WTC11 (cell line): Measurements from ENCODE around the gene SIGLEC1. TPM values are rescaled to one million over a fixed set of nuclear protein-coding genes. Genes with fewer than 3 reads are reported as not detected.

Experiments used
- ATAC-seq: fragments of 200-7000 bp; cut with Tn5 transposase; 2 replicates; pipeline ENCODE4 v1.10.0; 2021; ENCODE audit warnings: mild to moderate bottlenecking, moderate library complexity
- CTCF ChIA-PET: fragments of 300-600 bp; sonication (Branson Sonifier 250); formaldehyde crosslinking; loops from one replicate; lab custom pipeline; 2021; ENCODE audit warnings: antibody characterized with exemption; lab: Charles Lee
- POLR2A ChIA-PET: fragments of 350-600 bp; sonication (Branson Sonifier 250); formaldehyde crosslinking; loops from one replicate; lab custom pipeline; 2021; ENCODE audit warnings: antibody characterized with exemption; lab: Charles Lee
- DNase-seq: peaks from one replicate; pipeline ENCODE4 v3.0.0; 2021; ENCODE audit warnings: low spot score
- H3K27ac Mint-ChIP-seq: 2 replicates; pipeline ENCODE4 v1.8.0; 2021; ENCODE audit warnings: mixed read lengths
- H3K27me3 Mint-ChIP-seq: 2 replicates; pipeline ENCODE4 v1.8.0; 2021; ENCODE audit warnings: low read depth, mild to moderate bottlenecking, moderate library complexity, mixed read lengths
- H3K36me3 Mint-ChIP-seq: 2 replicates; pipeline ENCODE4 v1.8.0; 2021; ENCODE audit warnings: mixed read lengths
- H3K4me1 Mint-ChIP-seq: 2 replicates; pipeline ENCODE4 v1.8.0; 2022; ENCODE audit warnings: mixed read lengths
- H3K4me3 Mint-ChIP-seq: 2 replicates; pipeline ENCODE4 v1.8.0; 2021; ENCODE audit warnings: mild to moderate bottlenecking, moderate library complexity, mixed read lengths
- H3K9me3 Mint-ChIP-seq: 2 replicates; pipeline ENCODE4 v1.8.0; 2021; ENCODE audit warnings: mixed read lengths
- CREB1 ChIP-seq: sonication (generic); formaldehyde crosslinking; IDR thresholded peaks from 2 replicates; pipeline ENCODE4 v1.8.0; 2023; ENCODE audit warnings: mild to moderate bottlenecking, missing genetic modification reagents
- ESRRA ChIP-seq: sonication (generic); formaldehyde crosslinking; IDR thresholded peaks from 2 replicates; pipeline ENCODE4 v1.8.1; 2022; ENCODE audit warnings: mild to moderate bottlenecking, missing genetic modification reagents, borderline replicate concordance
- IRF2 ChIP-seq: sonication (generic); formaldehyde crosslinking; IDR thresholded peaks from 2 replicates; pipeline ENCODE4 v1.8.0; 2022; ENCODE audit warnings: low read depth, missing genetic modification reagents, borderline replicate concordance
- JUN ChIP-seq: sonication (generic); formaldehyde crosslinking; IDR thresholded peaks from 2 replicates; pipeline ENCODE4 v1.8.0; 2023; ENCODE audit warnings: mild to moderate bottlenecking, missing genetic modification reagents
- KAT7 ChIP-seq: sonication (generic); formaldehyde crosslinking; IDR thresholded peaks from 2 replicates; pipeline ENCODE4 v1.8.1; 2023; ENCODE audit warnings: missing genetic modification reagents, mild to moderate bottlenecking, borderline replicate concordance
- NFYB ChIP-seq: sonication (generic); formaldehyde crosslinking; conservative IDR thresholded peaks from 2 replicates; pipeline ENCODE4 v1.8.0; 2022; ENCODE audit warnings: low read depth, missing genetic modification reagents
- PRRX2 ChIP-seq: fragments of 250-450 bp; sonication (Bioruptor Pico); IDR thresholded peaks from 2 replicates; pipeline ENCODE4 v1.8.0; 2021; ENCODE audit warnings: mild to moderate bottlenecking
- RELA ChIP-seq: sonication (generic); formaldehyde crosslinking; IDR thresholded peaks from 2 replicates; pipeline ENCODE4 v1.8.1; 2022; ENCODE audit warnings: missing genetic modification reagents, mild to moderate bottlenecking, borderline replicate concordance
- RORB ChIP-seq: fragments of 250-450 bp; sonication (Bioruptor Pico); IDR thresholded peaks from 2 replicates; pipeline ENCODE4 v1.9.0; 2021; ENCODE audit warnings: mild to moderate bottlenecking
- SMAD3 ChIP-seq: sonication (generic); formaldehyde crosslinking; IDR thresholded peaks from 2 replicates; pipeline ENCODE4 v1.8.0; 2022; ENCODE audit warnings: missing genetic modification reagents, mild to moderate bottlenecking, borderline replicate concordance
- SMAD4 ChIP-seq: sonication (generic); formaldehyde crosslinking; IDR thresholded peaks from 2 replicates; pipeline ENCODE4 v1.8.0; 2022; ENCODE audit warnings: mild to moderate bottlenecking, missing genetic modification reagents
- TEAD1 ChIP-seq: sonication (generic); formaldehyde crosslinking; IDR thresholded peaks from 2 replicates; pipeline ENCODE4 v1.8.0; 2022; ENCODE audit warnings: mild to moderate bottlenecking, missing genetic modification reagents
- TEAD4 ChIP-seq: sonication (generic); formaldehyde crosslinking; IDR thresholded peaks from 2 replicates; pipeline ENCODE4 v1.8.0; 2022; ENCODE audit warnings: mild to moderate bottlenecking, missing genetic modification reagents
- ZNF138 ChIP-seq: sonication (generic); formaldehyde crosslinking; conservative IDR thresholded peaks from 2 replicates; pipeline ENCODE4 v1.8.1; 2022; ENCODE audit warnings: mild to moderate bottlenecking, moderate library complexity, missing genetic modification reagents
- ZNF263 ChIP-seq: sonication (generic); formaldehyde crosslinking; IDR thresholded peaks from 2 replicates; pipeline ENCODE4 v1.8.1; 2022; ENCODE audit warnings: low read depth, mild to moderate bottlenecking, moderate library complexity, missing genetic modification reagents
- total RNA-seq: library from RNA; stranded (reverse); gene quantifications from 3 replicates; pipeline ENCODE4 v1.2.3, GENCODE V29; 2021
- TF ChIP-seq, protein P1 (sequence below): sonication (generic); formaldehyde crosslinking; IDR thresholded peaks from 2 replicates; pipeline ENCODE4 v1.8.1; 2023; ENCODE audit warnings: mild to moderate bottlenecking, missing genetic modification reagents, moderate library complexity
- TF ChIP-seq, protein P2 (sequence below): sonication (generic); formaldehyde crosslinking; IDR thresholded peaks from 2 replicates; pipeline ENCODE4 v1.8.1; 2023; ENCODE audit warnings: mild to moderate bottlenecking, missing genetic modification reagents
- TF ChIP-seq, protein P3 (sequence below): sonication (generic); formaldehyde crosslinking; IDR thresholded peaks from 2 replicates; pipeline ENCODE4 v1.8.1; 2022; ENCODE audit warnings: mild to moderate bottlenecking, moderate library complexity, missing genetic modification reagents
- TF ChIP-seq, protein P4 (sequence below): sonication (generic); formaldehyde crosslinking; conservative IDR thresholded peaks from 2 replicates; pipeline ENCODE4 v1.8.1; 2022; ENCODE audit warnings: mild to moderate bottlenecking, missing genetic modification reagents
- TF ChIP-seq, protein P5 (sequence below): sonication (generic); formaldehyde crosslinking; IDR thresholded peaks from 2 replicates; pipeline ENCODE4 v1.8.1; 2023; ENCODE audit warnings: mild to moderate bottlenecking, missing genetic modification reagents, borderline replicate concordance
- TF ChIP-seq, protein P6 (sequence below): sonication (generic); formaldehyde crosslinking; IDR thresholded peaks from 2 replicates; pipeline ENCODE4 v1.8.1; 2023; ENCODE audit warnings: mild to moderate bottlenecking, missing genetic modification reagents, moderate library complexity
- TF ChIP-seq, protein P7 (sequence below): sonication (generic); formaldehyde crosslinking; IDR thresholded peaks from 2 replicates; pipeline ENCODE4 v1.8.1; 2023; ENCODE audit warnings: mild to moderate bottlenecking, moderate library complexity, missing genetic modification reagents

Gene SIGLEC1
- total RNA-seq, 1 experiment from 2014 or later = 0.04 TPM

DNA sequence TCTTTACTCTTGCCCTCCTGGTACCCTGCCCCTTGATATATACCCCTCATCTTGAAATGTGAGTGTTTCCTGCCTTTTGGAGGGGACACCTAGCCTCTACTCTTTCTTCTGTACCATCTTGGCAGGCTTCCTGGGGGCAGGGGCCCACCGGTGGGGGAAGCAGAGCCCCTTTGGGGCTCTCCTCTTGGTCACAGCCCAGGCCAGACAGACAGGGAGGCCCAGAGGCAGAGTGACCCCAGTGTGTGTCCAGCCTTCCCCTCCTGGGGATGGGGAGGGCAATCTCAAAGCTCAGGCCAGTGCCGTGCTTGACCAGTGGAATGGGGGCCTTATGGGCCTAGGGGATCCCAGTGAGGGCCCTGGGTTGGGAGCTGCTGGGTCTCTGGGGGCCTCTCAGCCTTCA is 34.2 kb downstream of the SIGLEC1 start:
- ATAC-seq = no peak
- Mint-ChIP-seq H3K27ac (no peak overlapping the region), H3K9me3 (no peaks in the 10 kb centered on the region), H3K27me3 (peaks cover 29% of the 10 kb centered on the region), H3K36me3 (no peaks in the 10 kb centered on the region), H3K4me1 (peaks cover 28% of the 10 kb centered on the region), H3K4me3 (no peak overlapping the region)
- ChIA-PET POLR2A (no interaction called here), CTCF (interaction anchor here (0.6 to 3.5 kb wide), 11 partner anchors 9 to 177 kb away, joined by 3 to 106 read pairs (median 8); partner anchors contain the start of gene SIGLEC1)
- DNase-seq = no peak
- TF ChIP-seq ESRRA (CRISPR knock-in tag) (no peak), RORB (no peak), KAT7 (CRISPR knock-in tag) (no peak)
- TF ChIP-seq, protein P1, sequence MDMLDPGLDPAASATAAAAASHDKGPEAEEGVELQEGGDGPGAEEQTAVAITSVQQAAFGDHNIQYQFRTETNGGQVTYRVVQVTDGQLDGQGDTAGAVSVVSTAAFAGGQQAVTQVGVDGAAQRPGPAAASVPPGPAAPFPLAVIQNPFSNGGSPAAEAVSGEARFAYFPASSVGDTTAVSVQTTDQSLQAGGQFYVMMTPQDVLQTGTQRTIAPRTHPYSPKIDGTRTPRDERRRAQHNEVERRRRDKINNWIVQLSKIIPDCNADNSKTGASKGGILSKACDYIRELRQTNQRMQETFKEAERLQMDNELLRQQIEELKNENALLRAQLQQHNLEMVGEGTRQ (CRISPR knock-in tag) = no peak

DNA sequence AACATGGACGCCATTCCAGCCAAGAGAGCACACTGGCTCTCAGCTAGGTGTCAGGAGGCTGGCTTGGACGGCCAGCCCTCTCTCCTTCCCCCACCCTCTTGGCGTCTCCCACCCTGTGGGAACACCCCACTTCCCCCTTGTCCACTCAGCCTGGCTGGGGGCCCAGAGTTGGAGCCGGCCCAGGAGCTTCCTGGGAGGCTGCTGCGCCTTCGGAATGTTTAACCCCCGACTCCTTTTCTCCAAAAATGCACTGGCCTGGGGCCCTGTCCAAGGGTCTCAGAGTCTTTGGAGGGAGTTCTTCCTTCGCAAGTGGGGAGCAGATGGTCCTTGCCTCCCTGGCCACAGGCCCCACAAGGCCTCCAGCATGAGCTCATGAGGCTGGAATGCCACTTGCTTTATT is 34.7 kb downstream of the SIGLEC1 start:
- CTCF ChIA-PET = interaction anchor here (0.6 to 3.5 kb wide), 15 partner anchors 10 to 177 kb away, joined by 3 to 106 read pairs (median 9); partner anchors contain the start of genes ADISSP and SIGLEC1
- POLR2A ChIA-PET = no interaction called here
- Mint-ChIP-seq H3K9me3 (no peaks in the 10 kb centered on the region), H3K4me1 (peaks cover 30% of the 10 kb centered on the region), H3K4me3 (no peak overlapping the region), H3K27ac (no peak overlapping the region), H3K27me3 (peaks cover 28% of the 10 kb centered on the region), H3K36me3 (no peaks in the 10 kb centered on the region)
- ATAC-seq (no peak), DNase-seq (no peak)
- TF ChIP-seq JUN (CRISPR knock-in tag) = no peak
- no peak for TF ChIP-seq SMAD3 (CRISPR knock-in tag)
- no peak for TF ChIP-seq SMAD4
- no peak for TF ChIP-seq RORB
- no peak for TF ChIP-seq CREB1 (CRISPR knock-in tag)
- no peak for TF ChIP-seq NFYB (CRISPR knock-in tag)
- TF ChIP-seq ZNF138 (CRISPR knock-in tag) = no peak
- no peak for TF ChIP-seq TEAD1 (CRISPR knock-in tag)
- no peak for TF ChIP-seq PRRX2
- no peak for TF ChIP-seq RELA (CRISPR knock-in tag)
- TF ChIP-seq, protein P2, sequence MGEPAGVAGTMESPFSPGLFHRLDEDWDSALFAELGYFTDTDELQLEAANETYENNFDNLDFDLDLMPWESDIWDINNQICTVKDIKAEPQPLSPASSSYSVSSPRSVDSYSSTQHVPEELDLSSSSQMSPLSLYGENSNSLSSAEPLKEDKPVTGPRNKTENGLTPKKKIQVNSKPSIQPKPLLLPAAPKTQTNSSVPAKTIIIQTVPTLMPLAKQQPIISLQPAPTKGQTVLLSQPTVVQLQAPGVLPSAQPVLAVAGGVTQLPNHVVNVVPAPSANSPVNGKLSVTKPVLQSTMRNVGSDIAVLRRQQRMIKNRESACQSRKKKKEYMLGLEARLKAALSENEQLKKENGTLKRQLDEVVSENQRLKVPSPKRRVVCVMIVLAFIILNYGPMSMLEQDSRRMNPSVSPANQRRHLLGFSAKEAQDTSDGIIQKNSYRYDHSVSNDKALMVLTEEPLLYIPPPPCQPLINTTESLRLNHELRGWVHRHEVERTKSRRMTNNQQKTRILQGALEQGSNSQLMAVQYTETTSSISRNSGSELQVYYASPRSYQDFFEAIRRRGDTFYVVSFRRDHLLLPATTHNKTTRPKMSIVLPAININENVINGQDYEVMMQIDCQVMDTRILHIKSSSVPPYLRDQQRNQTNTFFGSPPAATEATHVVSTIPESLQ (CRISPR knock-in tag) = no peak
- TF ChIP-seq, protein P3, sequence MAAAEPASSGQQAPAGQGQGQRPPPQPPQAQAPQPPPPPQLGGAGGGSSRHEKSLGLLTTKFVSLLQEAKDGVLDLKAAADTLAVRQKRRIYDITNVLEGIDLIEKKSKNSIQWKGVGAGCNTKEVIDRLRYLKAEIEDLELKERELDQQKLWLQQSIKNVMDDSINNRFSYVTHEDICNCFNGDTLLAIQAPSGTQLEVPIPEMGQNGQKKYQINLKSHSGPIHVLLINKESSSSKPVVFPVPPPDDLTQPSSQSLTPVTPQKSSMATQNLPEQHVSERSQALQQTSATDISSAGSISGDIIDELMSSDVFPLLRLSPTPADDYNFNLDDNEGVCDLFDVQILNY (CRISPR knock-in tag) = no peak
- TF ChIP-seq, protein P4, sequence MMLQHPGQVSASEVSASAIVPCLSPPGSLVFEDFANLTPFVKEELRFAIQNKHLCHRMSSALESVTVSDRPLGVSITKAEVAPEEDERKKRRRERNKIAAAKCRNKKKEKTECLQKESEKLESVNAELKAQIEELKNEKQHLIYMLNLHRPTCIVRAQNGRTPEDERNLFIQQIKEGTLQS (CRISPR knock-in tag) = no peak
- no peak for TF ChIP-seq IRF2
- TF ChIP-seq ZNF263 (CRISPR knock-in tag) = no peak
- no peak for TF ChIP-seq TEAD4 (CRISPR knock-in tag)
- TF ChIP-seq, protein P5, sequence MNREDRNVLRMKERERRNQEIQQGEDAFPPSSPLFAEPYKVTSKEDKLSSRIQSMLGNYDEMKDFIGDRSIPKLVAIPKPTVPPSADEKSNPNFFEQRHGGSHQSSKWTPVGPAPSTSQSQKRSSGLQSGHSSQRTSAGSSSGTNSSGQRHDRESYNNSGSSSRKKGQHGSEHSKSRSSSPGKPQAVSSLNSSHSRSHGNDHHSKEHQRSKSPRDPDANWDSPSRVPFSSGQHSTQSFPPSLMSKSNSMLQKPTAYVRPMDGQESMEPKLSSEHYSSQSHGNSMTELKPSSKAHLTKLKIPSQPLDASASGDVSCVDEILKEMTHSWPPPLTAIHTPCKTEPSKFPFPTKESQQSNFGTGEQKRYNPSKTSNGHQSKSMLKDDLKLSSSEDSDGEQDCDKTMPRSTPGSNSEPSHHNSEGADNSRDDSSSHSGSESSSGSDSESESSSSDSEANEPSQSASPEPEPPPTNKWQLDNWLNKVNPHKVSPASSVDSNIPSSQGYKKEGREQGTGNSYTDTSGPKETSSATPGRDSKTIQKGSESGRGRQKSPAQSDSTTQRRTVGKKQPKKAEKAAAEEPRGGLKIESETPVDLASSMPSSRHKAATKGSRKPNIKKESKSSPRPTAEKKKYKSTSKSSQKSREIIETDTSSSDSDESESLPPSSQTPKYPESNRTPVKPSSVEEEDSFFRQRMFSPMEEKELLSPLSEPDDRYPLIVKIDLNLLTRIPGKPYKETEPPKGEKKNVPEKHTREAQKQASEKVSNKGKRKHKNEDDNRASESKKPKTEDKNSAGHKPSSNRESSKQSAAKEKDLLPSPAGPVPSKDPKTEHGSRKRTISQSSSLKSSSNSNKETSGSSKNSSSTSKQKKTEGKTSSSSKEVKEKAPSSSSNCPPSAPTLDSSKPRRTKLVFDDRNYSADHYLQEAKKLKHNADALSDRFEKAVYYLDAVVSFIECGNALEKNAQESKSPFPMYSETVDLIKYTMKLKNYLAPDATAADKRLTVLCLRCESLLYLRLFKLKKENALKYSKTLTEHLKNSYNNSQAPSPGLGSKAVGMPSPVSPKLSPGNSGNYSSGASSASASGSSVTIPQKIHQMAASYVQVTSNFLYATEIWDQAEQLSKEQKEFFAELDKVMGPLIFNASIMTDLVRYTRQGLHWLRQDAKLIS (CRISPR knock-in tag) = no peak
- TF ChIP-seq, protein P6, sequence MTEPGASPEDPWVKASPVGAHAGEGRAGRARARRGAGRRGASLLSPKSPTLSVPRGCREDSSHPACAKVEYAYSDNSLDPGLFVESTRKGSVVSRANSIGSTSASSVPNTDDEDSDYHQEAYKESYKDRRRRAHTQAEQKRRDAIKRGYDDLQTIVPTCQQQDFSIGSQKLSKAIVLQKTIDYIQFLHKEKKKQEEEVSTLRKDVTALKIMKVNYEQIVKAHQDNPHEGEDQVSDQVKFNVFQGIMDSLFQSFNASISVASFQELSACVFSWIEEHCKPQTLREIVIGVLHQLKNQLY (CRISPR knock-in tag) = no peak
- TF ChIP-seq, protein P7, sequence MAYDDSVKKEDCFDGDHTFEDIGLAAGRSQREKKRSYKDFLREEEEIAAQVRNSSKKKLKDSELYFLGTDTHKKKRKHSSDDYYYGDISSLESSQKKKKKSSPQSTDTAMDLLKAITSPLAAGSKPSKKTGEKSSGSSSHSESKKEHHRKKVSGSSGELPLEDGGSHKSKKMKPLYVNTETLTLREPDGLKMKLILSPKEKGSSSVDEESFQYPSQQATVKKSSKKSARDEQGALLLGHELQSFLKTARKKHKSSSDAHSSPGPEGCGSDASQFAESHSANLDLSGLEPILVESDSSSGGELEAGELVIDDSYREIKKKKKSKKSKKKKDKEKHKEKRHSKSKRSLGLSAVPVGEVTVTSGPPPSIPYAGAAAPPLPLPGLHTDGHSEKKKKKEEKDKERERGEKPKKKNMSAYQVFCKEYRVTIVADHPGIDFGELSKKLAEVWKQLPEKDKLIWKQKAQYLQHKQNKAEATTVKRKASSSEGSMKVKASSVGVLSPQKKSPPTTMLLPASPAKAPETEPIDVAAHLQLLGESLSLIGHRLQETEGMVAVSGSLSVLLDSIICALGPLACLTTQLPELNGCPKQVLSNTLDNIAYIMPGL = no peak
- no peak for TF ChIP-seq ESRRA (CRISPR knock-in tag)
